ENCODE results near the gene CFAP20DC.

DNA sequence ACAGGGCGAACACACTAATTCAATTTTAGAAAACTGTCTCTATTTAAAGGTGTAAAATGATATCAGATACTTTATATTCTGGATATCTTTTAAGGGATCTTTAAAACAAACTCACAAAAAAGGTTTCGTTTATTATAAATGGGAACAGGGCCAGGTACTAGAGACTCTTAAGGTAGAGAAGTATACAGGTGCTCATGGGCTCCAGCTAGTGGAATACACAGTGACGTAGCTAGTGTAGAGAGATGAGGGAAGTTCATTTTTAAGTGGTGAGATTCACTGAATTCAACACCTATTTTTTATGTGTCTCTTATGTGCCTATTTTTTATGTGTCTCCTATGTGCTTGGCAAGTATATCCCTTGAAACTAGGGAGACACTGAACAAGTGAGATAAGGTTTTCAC lies 250.6 kb downstream of the CFAP20DC start:
- TF ChIP-seq, protein P1, sequence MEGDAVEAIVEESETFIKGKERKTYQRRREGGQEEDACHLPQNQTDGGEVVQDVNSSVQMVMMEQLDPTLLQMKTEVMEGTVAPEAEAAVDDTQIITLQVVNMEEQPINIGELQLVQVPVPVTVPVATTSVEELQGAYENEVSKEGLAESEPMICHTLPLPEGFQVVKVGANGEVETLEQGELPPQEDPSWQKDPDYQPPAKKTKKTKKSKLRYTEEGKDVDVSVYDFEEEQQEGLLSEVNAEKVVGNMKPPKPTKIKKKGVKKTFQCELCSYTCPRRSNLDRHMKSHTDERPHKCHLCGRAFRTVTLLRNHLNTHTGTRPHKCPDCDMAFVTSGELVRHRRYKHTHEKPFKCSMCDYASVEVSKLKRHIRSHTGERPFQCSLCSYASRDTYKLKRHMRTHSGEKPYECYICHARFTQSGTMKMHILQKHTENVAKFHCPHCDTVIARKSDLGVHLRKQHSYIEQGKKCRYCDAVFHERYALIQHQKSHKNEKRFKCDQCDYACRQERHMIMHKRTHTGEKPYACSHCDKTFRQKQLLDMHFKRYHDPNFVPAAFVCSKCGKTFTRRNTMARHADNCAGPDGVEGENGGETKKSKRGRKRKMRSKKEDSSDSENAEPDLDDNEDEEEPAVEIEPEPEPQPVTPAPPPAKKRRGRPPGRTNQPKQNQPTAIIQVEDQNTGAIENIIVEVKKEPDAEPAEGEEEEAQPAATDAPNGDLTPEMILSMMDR (IDR thresholded peaks at IDR 0.05; ENCODE audit: low read length) = no peak
- no peak for TF ChIP-seq EZH2 (optimal IDR thresholded peaks at IDR 0.05; ENCODE audit: low read depth, low read length)
- no peak for TF ChIP-seq EZH2phosphoT487 (IDR thresholded peaks at IDR 0.05; ENCODE audit: low read length)
